A673 (cell line): ENCODE measurements around the gene CLDN18. TPM values are rescaled to one million over a fixed set of nuclear protein-coding genes. Genes with fewer than 3 reads are reported as not detected.

Experiments used
- BruUV-seq: library from RNA; stranded (reverse); fragments of 400-500 nt; replicated peaks from 2 replicates; lab custom pipeline; 2021; lab: Mats Ljungman, UMichigan
- CTCF ChIA-PET: fragments of 300-600 bp; sonication (Branson Sonifier 250); formaldehyde crosslinking; loops from one replicate; lab custom pipeline; 2022; ENCODE audit warnings: antibody characterized with exemption; lab: Charles Lee
- POLR2A ChIA-PET: fragments of 300-600 bp; sonication (Branson Sonifier 250); formaldehyde crosslinking; loops from one replicate; lab custom pipeline; 2022; ENCODE audit warnings: antibody characterized with exemption; ENCODE audit not compliant: low non-redundant PET; lab: Charles Lee
- DNase-seq: peaks from one replicate; pipeline ENCODE4 v3.0.0-alpha.2; 2015; ENCODE audit warnings: low spot score
- H3K27ac ChIP-seq: fragments of 200-600 bp; sonication (generic); 2 replicates; pipeline ENCODE4 v1.5.1; 2016; ENCODE audit warnings: mixed run types, low read depth, mild to moderate bottlenecking, mixed read lengths, antibody characterized with exemption, low read length; ENCODE audit not compliant: poor library complexity, severe bottlenecking
- H3K27me3 ChIP-seq: fragments of 200-600 bp; sonication (generic); replicated peaks from 2 replicates; pipeline ENCODE4 v1.6.1; 2017; ENCODE audit warnings: mixed run types, low read depth, mild to moderate bottlenecking, mixed read lengths, antibody characterized with exemption, low read length; ENCODE audit not compliant: insufficient read depth, poor library complexity
- H3K36me3 ChIP-seq: fragments of 200-600 bp; sonication (generic); 2 replicates; pipeline ENCODE4 v1.6.1; 2016; ENCODE audit warnings: mixed run types, mild to moderate bottlenecking, mixed read lengths, antibody characterized with exemption, low read length; ENCODE audit not compliant: insufficient read depth, poor library complexity, severe bottlenecking
- H3K4me1 ChIP-seq: fragments of 200-600 bp; sonication (generic); 2 replicates; pipeline ENCODE4 v1.6.1; 2017; ENCODE audit warnings: mixed run types, mild to moderate bottlenecking, mixed read lengths, antibody characterized with exemption, low read length; ENCODE audit not compliant: insufficient read depth, poor library complexity, severe bottlenecking
- H3K4me3 ChIP-seq: fragments of 200-600 bp; sonication (generic); 2 replicates; pipeline ENCODE4 v1.5.1; 2016; ENCODE audit warnings: low read depth, mixed run types, mild to moderate bottlenecking, mixed read lengths, low read length; ENCODE audit not compliant: poor library complexity, severe bottlenecking
- H3K9me3 ChIP-seq: fragments of 200-600 bp; sonication (generic); 2 replicates; pipeline ENCODE4 v1.6.1; 2016; ENCODE audit warnings: mixed run types, low read depth, mild to moderate bottlenecking, mixed read lengths, antibody characterized with exemption, low read length; ENCODE audit not compliant: poor library complexity, severe bottlenecking
- EZH2 ChIP-seq: fragments of 200-600 bp; sonication (generic); IDR thresholded peaks from 2 replicates; pipeline ENCODE4 v1.6.1; 2017; ENCODE audit warnings: borderline replicate concordance, low read depth, mild to moderate bottlenecking, mixed read lengths, antibody characterized with exemption, low read length; ENCODE audit not compliant: poor library complexity, severe bottlenecking
- intact Hi-C: fragments of 100-400 bp; cut with micrococcal nuclease; formaldehyde crosslinking; loops from one replicate; pipeline ENCODE4 v1.10.0; 2022; ENCODE audit not compliant: unreplicated experiment
- total RNA-seq: library from RNA; stranded (reverse); gene quantifications from 2 replicates; pipeline ENCODE4 v1.2.3, GENCODE V29; 2021
- TF ChIP-seq, protein P1 (sequence below): fragments of 300-800, 200-600 bp; sonication (generic); conservative IDR thresholded peaks from 2 replicates; pipeline ENCODE4 v1.5.1; 2017; ENCODE audit warnings: low read depth, mild to moderate bottlenecking, antibody characterized with exemption, low read length, moderate library complexity, mixed read lengths

The CLDN18 gene
- total RNA-seq, 1 experiment from 2014 or later: not detected

GRCh38 chr3:138059261-138059660 is 49.3 kb downstream of the CLDN18 start:
- no peak for TF ChIP-seq EZH2
- TF ChIP-seq, protein P1, sequence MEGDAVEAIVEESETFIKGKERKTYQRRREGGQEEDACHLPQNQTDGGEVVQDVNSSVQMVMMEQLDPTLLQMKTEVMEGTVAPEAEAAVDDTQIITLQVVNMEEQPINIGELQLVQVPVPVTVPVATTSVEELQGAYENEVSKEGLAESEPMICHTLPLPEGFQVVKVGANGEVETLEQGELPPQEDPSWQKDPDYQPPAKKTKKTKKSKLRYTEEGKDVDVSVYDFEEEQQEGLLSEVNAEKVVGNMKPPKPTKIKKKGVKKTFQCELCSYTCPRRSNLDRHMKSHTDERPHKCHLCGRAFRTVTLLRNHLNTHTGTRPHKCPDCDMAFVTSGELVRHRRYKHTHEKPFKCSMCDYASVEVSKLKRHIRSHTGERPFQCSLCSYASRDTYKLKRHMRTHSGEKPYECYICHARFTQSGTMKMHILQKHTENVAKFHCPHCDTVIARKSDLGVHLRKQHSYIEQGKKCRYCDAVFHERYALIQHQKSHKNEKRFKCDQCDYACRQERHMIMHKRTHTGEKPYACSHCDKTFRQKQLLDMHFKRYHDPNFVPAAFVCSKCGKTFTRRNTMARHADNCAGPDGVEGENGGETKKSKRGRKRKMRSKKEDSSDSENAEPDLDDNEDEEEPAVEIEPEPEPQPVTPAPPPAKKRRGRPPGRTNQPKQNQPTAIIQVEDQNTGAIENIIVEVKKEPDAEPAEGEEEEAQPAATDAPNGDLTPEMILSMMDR: no peak
- no peaks in the 10 kb centered on the region for H3K4me1 ChIP-seq
- intact Hi-C loops: loop anchor here (10.0 kb wide), 1 partner anchor 954 kb away; no protein-coding TSS in a partner anchor
- no peak for DNase-seq
- H3K27ac ChIP-seq: no peak overlapping the region
- ChIA-PET POLR2A (no interaction called here), CTCF (no interaction called here)
- no peaks in the 10 kb centered on the region for H3K27me3 ChIP-seq
- H3K9me3 ChIP-seq: no peaks in the 10 kb centered on the region
- no TSS peak for BruUV-seq
- H3K4me3 ChIP-seq: no peak overlapping the region
- H3K36me3 ChIP-seq: peaks cover 4% of the 10 kb centered on the region

DNA sequence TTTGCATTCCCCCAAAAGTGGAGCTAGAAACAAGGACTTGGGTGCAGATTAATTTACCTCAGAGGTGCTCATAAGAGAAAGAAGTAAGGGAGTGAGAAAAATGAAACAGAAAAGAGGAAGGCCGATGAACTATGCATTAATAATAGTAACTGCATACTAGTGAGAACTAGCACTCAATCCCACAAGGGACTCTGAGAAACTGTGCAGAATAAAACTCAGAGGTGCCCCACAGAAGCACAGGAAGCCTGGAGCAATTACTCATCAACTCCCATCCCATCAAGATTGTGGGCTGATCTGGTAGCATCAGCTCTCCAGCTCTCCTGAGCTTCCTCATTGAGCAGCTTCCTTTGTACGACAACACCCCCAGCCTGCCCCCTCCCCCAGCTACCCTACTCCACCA is 50.8 kb downstream of the CLDN18 start:
- Histone ChIP-seq H3K9me3 (no peaks in the 10 kb centered on the region), H3K4me1 (no peaks in the 10 kb centered on the region), H3K27me3 (no peaks in the 10 kb centered on the region), H3K4me3 (no peak overlapping the region), H3K36me3 (peaks cover 4% of the 10 kb centered on the region), H3K27ac (no peak overlapping the region)
- intact Hi-C loops: no loop called here
- POLR2A ChIA-PET: no interaction called here
- no TSS peak for BruUV-seq
- CTCF ChIA-PET: interaction anchor here (0.5 kb wide), 1 partner anchor 875 kb away, joined by 7 read pairs; no protein-coding TSS in a partner anchor
- TF ChIP-seq, protein P1: no peak
- no peak for TF ChIP-seq EZH2
- no peak for DNase-seq

DNA sequence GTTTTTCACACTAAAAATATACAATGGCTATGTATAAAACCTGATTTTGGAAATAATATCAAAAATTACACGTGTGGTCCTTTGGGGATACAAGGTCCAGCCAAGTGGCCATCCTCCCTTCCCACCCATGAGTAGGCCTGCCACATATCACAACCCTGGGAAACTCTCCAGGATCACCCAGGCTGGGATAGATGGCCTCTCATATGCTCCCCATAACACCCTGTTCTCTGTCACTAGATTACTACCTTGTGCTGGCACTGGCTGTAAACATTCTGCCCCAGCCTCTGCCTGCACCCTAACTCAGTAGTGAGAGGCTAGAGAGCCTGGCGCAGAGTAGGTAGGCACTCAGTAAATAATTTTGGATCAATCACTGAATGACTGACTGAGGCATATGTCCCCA is 52.1 kb downstream of the CLDN18 start:
- BruUV-seq: no TSS peak
- no peaks in the 10 kb centered on the region for H3K4me1 ChIP-seq
- POLR2A ChIA-PET: no interaction called here
- no peak for TF ChIP-seq EZH2
- TF ChIP-seq, protein P1: no peak
- H3K27me3 ChIP-seq: no peaks in the 10 kb centered on the region
- H3K4me3 ChIP-seq: no peak overlapping the region
- peaks cover 4% of the 10 kb centered on the region for H3K36me3 ChIP-seq
- DNase-seq: no peak
- no peak overlapping the region for H3K27ac ChIP-seq
- CTCF ChIA-PET: no interaction called here
- no peaks in the 10 kb centered on the region for H3K9me3 ChIP-seq
- intact Hi-C loops: no loop called here
